ENCODE results near the gene NOC4L. TPM values are rescaled to one million over a fixed set of nuclear protein-coding genes. Genes with fewer than 3 reads are reported as not detected.

The NOC4L gene
- total RNA-seq, 1 donor = 13.2 TPM

DNA sequence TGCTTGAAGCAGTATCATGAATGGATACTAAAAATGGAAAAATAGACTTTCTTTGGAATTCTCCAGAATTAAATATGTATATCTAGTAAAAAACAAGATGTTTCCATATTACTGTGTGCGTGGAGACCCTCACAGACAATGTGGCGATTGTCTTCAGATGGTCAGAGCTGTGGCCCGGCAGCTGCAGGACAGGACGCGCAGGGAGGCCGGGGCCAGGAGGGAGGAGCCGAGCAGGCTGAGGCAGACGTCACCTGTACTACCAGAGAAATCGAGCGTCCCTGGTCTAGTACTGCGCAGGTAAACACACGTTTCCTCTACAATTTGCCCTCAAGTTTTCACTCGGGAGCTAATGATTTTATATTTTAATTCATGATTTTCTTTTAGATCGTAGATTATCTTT, 23.0 kb upstream of the NOC4L start:
- H3K4me3 ChIP-seq (ENCODE audit: low read depth, low read length) = no peak overlapping the region
- DNase-seq (ENCODE audit: low read depth) = no peak
- TF ChIP-seq, protein P1, sequence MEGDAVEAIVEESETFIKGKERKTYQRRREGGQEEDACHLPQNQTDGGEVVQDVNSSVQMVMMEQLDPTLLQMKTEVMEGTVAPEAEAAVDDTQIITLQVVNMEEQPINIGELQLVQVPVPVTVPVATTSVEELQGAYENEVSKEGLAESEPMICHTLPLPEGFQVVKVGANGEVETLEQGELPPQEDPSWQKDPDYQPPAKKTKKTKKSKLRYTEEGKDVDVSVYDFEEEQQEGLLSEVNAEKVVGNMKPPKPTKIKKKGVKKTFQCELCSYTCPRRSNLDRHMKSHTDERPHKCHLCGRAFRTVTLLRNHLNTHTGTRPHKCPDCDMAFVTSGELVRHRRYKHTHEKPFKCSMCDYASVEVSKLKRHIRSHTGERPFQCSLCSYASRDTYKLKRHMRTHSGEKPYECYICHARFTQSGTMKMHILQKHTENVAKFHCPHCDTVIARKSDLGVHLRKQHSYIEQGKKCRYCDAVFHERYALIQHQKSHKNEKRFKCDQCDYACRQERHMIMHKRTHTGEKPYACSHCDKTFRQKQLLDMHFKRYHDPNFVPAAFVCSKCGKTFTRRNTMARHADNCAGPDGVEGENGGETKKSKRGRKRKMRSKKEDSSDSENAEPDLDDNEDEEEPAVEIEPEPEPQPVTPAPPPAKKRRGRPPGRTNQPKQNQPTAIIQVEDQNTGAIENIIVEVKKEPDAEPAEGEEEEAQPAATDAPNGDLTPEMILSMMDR (IDR thresholded peaks at IDR 0.05; ENCODE audit: insufficient read depth, low read length) = no peak

DNA sequence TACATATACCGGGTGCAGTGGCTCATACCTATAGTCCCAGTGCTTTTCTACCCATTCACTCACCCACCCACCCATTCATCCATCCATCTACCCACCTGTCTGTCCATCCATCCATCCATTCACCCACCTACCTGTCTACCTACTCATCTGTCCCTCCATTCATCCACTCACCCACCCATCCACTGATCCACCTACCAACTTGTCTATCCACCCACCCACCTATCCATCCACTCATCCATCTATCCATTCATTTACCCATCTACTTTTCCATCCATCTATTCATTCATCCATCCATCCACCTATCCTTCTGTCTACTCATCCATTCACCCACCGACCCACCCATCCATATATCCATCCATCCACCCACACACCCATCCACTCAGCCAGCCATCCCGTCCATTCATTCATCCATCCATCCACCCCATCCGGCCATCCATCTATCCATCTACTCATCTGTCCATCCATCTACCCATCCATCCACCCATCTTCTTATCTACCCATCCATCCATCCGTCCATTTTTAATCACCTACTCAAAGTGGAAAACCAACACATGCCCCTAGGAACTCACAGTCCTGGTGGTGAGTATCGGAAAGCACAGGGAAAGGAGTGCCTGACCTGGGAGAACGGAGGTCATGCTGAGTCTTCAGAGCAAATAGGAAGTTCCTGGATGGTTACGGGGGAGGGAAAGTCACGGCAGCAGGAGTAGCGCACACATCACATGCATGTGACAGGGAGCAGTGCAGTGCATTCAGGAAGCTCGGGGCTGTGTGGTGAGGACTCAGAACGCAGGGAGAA, 20.1 kb upstream of the NOC4L start:
- no peak overlapping the region for H3K4me3 ChIP-seq (ENCODE audit: low read depth, low read length)
- TF ChIP-seq, protein P1 (IDR thresholded peaks at IDR 0.05; ENCODE audit: insufficient read depth, low read length) = no peak
- DNase-seq (ENCODE audit: low read depth) = no peak

DNA sequence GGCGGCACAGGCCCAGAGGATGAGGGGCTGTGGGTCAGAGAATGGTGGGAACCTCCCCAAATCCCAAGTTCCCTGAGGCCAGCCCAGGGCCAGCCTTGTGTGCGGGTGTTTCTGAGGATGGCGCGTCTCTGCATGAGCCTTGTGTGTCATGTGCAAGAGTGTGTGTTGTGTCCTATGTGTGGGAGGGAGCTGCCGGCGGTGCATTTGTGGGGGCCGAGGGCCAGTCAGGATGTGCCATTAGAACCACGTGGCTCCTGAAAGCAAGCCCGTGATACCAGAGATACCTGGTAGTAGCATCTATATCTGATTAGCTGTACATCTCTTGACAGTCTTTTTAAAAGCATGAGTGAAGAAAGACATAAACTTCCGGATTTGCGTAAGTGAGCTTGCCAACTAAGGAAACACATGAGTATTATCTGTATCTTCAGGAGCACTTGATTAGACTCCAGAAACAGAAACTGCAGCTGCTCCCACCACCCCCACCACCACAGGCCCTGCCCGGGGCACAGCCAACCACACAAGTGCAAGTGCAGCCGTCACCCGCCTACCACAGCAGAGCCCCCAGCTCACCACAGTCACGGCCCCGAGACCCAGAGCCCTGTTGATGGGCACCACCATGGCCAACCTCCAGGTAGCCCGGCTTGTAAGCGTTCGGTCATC, 19.4 kb upstream of the NOC4L start:
- TF ChIP-seq, protein P1 (IDR thresholded peaks at IDR 0.05; ENCODE audit: insufficient read depth, low read length) = no peak
- no peak for DNase-seq (ENCODE audit: low read depth)
- no peak overlapping the region for H3K4me3 ChIP-seq (ENCODE audit: low read depth, low read length)

DNA sequence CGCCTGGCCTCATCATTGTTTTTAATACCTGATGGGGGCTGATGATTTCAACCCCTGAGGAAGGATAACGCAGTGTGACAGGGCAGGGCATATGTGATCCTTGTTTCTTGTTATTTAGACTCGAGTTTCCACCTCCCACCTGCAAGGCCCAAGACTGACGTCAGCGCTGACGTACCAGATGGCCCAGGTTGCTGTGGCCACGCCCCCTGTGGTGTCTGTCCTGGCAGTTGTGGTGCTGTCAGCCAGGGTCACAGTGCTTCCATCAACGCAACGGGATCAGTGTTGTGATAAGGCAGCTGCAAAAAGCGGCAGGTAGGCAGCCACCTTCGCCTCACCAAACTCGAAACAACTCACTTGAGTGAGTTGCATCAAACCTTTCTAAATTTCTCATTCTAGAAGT, 18.5 kb upstream of the NOC4L start:
- TF ChIP-seq, protein P1 (IDR thresholded peaks at IDR 0.05; ENCODE audit: insufficient read depth, low read length) = no peak
- no peak overlapping the region for H3K4me3 ChIP-seq (ENCODE audit: low read depth, low read length)
- DNase-seq (ENCODE audit: low read depth) = no peak

DNA sequence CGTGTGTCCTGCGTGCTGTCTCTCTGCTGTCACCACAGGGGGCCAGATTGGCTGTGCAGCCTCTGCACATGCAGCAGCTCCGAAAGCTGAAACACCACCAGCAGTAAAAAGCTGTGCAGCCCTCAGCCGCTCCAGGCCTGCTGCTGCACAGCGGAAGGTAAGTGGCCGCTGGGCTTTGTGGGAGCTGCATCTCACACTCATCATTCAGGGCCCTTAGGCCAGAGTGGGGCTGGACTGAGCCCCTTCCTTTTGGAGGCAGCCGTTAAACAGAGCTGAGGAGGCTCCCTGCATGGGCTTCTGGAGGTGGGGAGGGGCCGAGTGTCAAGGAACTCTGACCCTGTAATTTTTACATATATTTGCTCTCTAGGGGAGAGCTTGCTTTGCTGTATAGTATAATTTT, 17.2 kb upstream of the NOC4L start:
- no peak for DNase-seq (ENCODE audit: low read depth)
- H3K4me3 ChIP-seq (ENCODE audit: low read depth, low read length) = no peak overlapping the region
- TF ChIP-seq, protein P1 (IDR thresholded peaks at IDR 0.05; ENCODE audit: insufficient read depth, low read length) = no peak

DNA sequence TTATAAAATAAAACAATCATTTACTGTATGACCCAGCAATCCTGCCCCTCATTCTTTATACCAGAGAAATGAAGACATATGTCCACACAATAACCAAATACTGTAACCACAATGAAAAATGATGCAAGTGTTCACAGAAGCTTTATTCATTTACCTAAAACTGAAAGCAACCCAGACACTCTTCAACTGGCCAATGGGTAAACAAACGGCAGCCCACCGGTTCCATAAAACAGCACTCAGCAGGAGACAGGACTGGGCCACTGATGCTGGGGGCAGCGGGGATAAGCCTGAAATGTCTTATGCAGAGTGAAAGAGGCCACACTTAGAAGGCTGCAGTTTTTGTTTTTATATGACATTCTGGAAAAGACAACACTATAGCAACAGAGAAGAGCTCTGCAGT, 15.2 kb upstream of the NOC4L start:
- TF ChIP-seq, protein P1 (IDR thresholded peaks at IDR 0.05; ENCODE audit: insufficient read depth, low read length) = no peak
- DNase-seq (ENCODE audit: low read depth) = no peak
- H3K4me3 ChIP-seq (ENCODE audit: low read depth, low read length) = no peak overlapping the region
